Prostate gland (tissue), 2 donors: Measurements from ENCODE around the gene CIAPIN1.

Experiments
- CTCF ChIP-seq, 4 experiments: fragments of 200-600 bp in 2 of 4; fragments of 450-650 bp in 2 of 4; sonication (generic) in 2 of 4; IDR thresholded peaks; 1 replicate in 3 of 4; 2 replicates in 1 of 4; pipeline ENCODE4 v1.5.1; 2016 to 2019; ENCODE audit warnings: antibody characterized with exemption in 4 of 4, mild to moderate bottlenecking in 2 of 4, moderate library complexity in 2 of 4
- POLR2A ChIP-seq: fragments of 450-650 bp; IDR thresholded peaks from one replicate; pipeline ENCODE4 v1.6.1; 2016; ENCODE audit warnings: antibody characterized with exemption, mild to moderate bottlenecking
- POLR2AphosphoS5 ChIP-seq: sonication (generic); formaldehyde crosslinking; IDR thresholded peaks from one replicate; pipeline ENCODE4 v1.6.1; 2017; ENCODE audit warnings: antibody characterized with exemption

GRCh38 chr16:57427307-57427706, 19.9 kb downstream of the CIAPIN1 start:
- TF ChIP-seq CTCF (IDR thresholded peaks at IDR 0.05): no peak
- no peak for TF ChIP-seq POLR2AphosphoS5
- TF ChIP-seq POLR2A: no peak
